ENCODE data around the gene GAN.

DNA sequence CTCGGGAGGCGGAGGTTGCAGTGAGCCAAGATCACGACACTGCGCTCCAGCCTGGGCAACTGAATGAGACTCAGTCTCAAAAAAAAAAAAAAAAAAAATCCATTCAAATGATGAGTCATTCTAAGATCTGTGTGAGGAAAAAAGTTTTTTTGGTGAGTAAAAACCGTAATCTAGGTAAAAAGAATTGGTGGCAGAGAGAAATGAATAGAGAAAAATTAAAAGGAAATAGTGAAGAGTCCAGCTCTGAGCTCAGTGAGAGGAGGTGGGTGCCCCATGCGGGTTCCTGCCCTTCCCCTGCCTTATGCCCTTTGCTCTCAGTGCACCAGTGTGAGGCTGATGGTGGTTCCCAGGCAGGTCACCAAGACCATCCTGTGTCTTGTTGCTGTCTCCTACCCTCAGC is 20.9 kb downstream of the GAN start:
- TF ChIP-seq, protein P1, sequence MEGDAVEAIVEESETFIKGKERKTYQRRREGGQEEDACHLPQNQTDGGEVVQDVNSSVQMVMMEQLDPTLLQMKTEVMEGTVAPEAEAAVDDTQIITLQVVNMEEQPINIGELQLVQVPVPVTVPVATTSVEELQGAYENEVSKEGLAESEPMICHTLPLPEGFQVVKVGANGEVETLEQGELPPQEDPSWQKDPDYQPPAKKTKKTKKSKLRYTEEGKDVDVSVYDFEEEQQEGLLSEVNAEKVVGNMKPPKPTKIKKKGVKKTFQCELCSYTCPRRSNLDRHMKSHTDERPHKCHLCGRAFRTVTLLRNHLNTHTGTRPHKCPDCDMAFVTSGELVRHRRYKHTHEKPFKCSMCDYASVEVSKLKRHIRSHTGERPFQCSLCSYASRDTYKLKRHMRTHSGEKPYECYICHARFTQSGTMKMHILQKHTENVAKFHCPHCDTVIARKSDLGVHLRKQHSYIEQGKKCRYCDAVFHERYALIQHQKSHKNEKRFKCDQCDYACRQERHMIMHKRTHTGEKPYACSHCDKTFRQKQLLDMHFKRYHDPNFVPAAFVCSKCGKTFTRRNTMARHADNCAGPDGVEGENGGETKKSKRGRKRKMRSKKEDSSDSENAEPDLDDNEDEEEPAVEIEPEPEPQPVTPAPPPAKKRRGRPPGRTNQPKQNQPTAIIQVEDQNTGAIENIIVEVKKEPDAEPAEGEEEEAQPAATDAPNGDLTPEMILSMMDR (IDR thresholded peaks at IDR 0.05; ENCODE audit: low read depth, low read length) = no peak
- no peak for TF ChIP-seq EZH2phosphoT487 (IDR thresholded peaks at IDR 0.05; ENCODE audit: low read depth)

Measured in OCI-LY3 (cell line).